GM18520 (cell line): ENCODE measurements around the gene FRAT1.
"Not testable (repeated sequence)": the region's sequence is repeated elsewhere in the genome, so short reads cannot be mapped to it uniquely, and the experiment has no call there.

ENCODE experiments used
- ATAC-seq: cut with Tn5 transposase; IDR thresholded peaks from one replicate; pipeline ENCODE4 v1.9.1; 2021; ENCODE audit not compliant: unreplicated experiment

Gene FRAT1

GRCh38 chr10:97318772-97319651 lies at the start of gene FRAT1:
Gene FRAT1 (plus strand): TSS chr10:97319271. CDS start chr10:97319454, 183 bp downstream.
- peak; percentile 63 for ATAC-seq

GRCh38 chr10:97270523-97271154 lies 48.4 kb upstream of the FRAT1 start:
- no peak for ATAC-seq

GRCh38 chr10:97273700-97274099 lies 45.4 kb upstream of the FRAT1 start:
- ATAC-seq, result no peak

GRCh38 chr10:97274828-97275227 lies 44.2 kb upstream of the FRAT1 start:
- ATAC-seq, result no peak

- no peak for ATAC-seq
Observed at GRCh38 chr10:97277551-97277950, 41.5 kb upstream of the FRAT1 start.

- ATAC-seq, result no peak
Observed at GRCh38 chr10:97278491-97278989, 40.5 kb upstream of the FRAT1 start.

GRCh38 chr10:97279121-97279815 lies 39.8 kb upstream of the FRAT1 start:
- ATAC-seq, result no peak

GRCh38 chr10:97280783-97281182 lies 38.3 kb upstream of the FRAT1 start:
- no peak for ATAC-seq

- ATAC-seq, result not testable (repeated sequence)
Observed at GRCh38 chr10:97290076-97290475, 29.0 kb upstream of the FRAT1 start.

GRCh38 chr10:97290576-97291356 lies 28.3 kb upstream of the FRAT1 start:
- not testable (repeated sequence) for ATAC-seq

- no peak for ATAC-seq
Observed at GRCh38 chr10:97291357-97292096, 27.5 kb upstream of the FRAT1 start.

GRCh38 chr10:97292097-97292861 lies 26.8 kb upstream of the FRAT1 start, which contains the start of gene ARHGAP19:
Gene ARHGAP19 (minus strand): TSS chr10:97292637. CDS start chr10:97292627, 10 bp downstream.
- peak; percentile 90 for ATAC-seq

- no peak for ATAC-seq
Observed at GRCh38 chr10:97292862-97293198, 26.2 kb upstream of the FRAT1 start.

- ATAC-seq, result no peak
Observed at GRCh38 chr10:97297556-97298222, 21.4 kb upstream of the FRAT1 start.

- no peak for ATAC-seq
Observed at GRCh38 chr10:97298223-97298571, 20.9 kb upstream of the FRAT1 start.

GRCh38 chr10:97300980-97301379 lies 18.1 kb upstream of the FRAT1 start:
- no peak for ATAC-seq

- no peak for ATAC-seq
Observed at GRCh38 chr10:97302088-97302791, 16.8 kb upstream of the FRAT1 start.

- no peak for ATAC-seq
Observed at GRCh38 chr10:97307441-97307840, 11.6 kb upstream of the FRAT1 start.
